Loucy (cell line): Measurements from ENCODE around the gene EHF.

Experiments
- H2AFZ ChIP-seq: fragments of 200-600 bp; sonication (generic); 2 replicates; pipeline ENCODE4 v1.6.0; 2016; ENCODE audit warnings: antibody characterized with exemption, mild to moderate bottlenecking, low read length, moderate library complexity
- H3F3A ChIP-seq: fragments of 200-600 bp; 2 replicates; pipeline ENCODE4 v1.6.0; 2016; ENCODE audit warnings: antibody characterized with exemption, low read depth, mild to moderate bottlenecking
- H3K27me3 ChIP-seq: fragments of 200-600 bp; sonication (generic); 2 replicates; pipeline ENCODE4 v1.6.1; 2014; ENCODE audit warnings: low read length, mild to moderate bottlenecking; ENCODE audit not compliant: insufficient read depth, poor library complexity, severe bottlenecking
- H3K36me3 ChIP-seq: fragments of 200-600 bp; sonication (generic); 2 replicates; pipeline ENCODE4 v1.6.1; 2016; ENCODE audit warnings: low read length; ENCODE audit not compliant: insufficient read depth
- H3K4me1 ChIP-seq: fragments of 200-600 bp; sonication (generic); 2 replicates; pipeline ENCODE4 v1.5.1; 2014; ENCODE audit warnings: low read length, mild to moderate bottlenecking; ENCODE audit not compliant: insufficient read depth, poor library complexity, severe bottlenecking
- H3K4me2 ChIP-seq: fragments of 200-600 bp; sonication (generic); 2 replicates; pipeline ENCODE4 v1.6.0; 2014; ENCODE audit warnings: antibody characterized with exemption, low read length, low read depth, mild to moderate bottlenecking; ENCODE audit not compliant: poor library complexity, severe bottlenecking
- H3K4me3 ChIP-seq: fragments of 200-600 bp; sonication (generic); 2 replicates; pipeline ENCODE4 v1.5.1; 2014; ENCODE audit warnings: low read length, mild to moderate bottlenecking, mixed read lengths; ENCODE audit not compliant: poor library complexity, severe bottlenecking
- H3K79me2 ChIP-seq: fragments of 200-600 bp; sonication (generic); 2 replicates; pipeline ENCODE4 v1.6.1; 2014; ENCODE audit warnings: low read length; ENCODE audit not compliant: insufficient read depth
- H3K9ac ChIP-seq: fragments of 200-600 bp; sonication (generic); 2 replicates; pipeline ENCODE4 v1.6.0; 2014; ENCODE audit warnings: mild to moderate bottlenecking, low read depth, low read length, moderate library complexity; ENCODE audit not compliant: poor library complexity, severe bottlenecking
- H3K9me2 ChIP-seq: fragments of 200-600 bp; sonication (generic); replicated peaks from 2 replicates; pipeline ENCODE4 v1.6.1; 2016; ENCODE audit warnings: low read depth, low read length, mixed read lengths
- H3K9me3 ChIP-seq: fragments of 200-600 bp; sonication (generic); 2 replicates; pipeline ENCODE4 v1.6.1; 2014; ENCODE audit warnings: mild to moderate bottlenecking, antibody characterized with exemption, low read length, low read depth; ENCODE audit not compliant: insufficient read depth
- H4K20me1 ChIP-seq: fragments of 200-600 bp; sonication (generic); 2 replicates; pipeline ENCODE4 v1.6.0; 2014; ENCODE audit warnings: antibody characterized with exemption, low read length, mild to moderate bottlenecking; ENCODE audit not compliant: insufficient read depth, poor library complexity, severe bottlenecking
- EZH2phosphoT487 ChIP-seq: fragments of 200-600 bp; IDR thresholded peaks from 2 replicates; pipeline ENCODE4 v1.6.1; 2018; ENCODE audit warnings: antibody characterized with exemption, mild to moderate bottlenecking, moderate library complexity, borderline replicate concordance
- TF ChIP-seq, protein P1 (sequence below): fragments of 200-600 bp; sonication (generic); conservative IDR thresholded peaks from 2 replicates; pipeline ENCODE4 v1.5.1; 2014; ENCODE audit warnings: mild to moderate bottlenecking, antibody characterized with exemption, low read length

Gene EHF

DNA sequence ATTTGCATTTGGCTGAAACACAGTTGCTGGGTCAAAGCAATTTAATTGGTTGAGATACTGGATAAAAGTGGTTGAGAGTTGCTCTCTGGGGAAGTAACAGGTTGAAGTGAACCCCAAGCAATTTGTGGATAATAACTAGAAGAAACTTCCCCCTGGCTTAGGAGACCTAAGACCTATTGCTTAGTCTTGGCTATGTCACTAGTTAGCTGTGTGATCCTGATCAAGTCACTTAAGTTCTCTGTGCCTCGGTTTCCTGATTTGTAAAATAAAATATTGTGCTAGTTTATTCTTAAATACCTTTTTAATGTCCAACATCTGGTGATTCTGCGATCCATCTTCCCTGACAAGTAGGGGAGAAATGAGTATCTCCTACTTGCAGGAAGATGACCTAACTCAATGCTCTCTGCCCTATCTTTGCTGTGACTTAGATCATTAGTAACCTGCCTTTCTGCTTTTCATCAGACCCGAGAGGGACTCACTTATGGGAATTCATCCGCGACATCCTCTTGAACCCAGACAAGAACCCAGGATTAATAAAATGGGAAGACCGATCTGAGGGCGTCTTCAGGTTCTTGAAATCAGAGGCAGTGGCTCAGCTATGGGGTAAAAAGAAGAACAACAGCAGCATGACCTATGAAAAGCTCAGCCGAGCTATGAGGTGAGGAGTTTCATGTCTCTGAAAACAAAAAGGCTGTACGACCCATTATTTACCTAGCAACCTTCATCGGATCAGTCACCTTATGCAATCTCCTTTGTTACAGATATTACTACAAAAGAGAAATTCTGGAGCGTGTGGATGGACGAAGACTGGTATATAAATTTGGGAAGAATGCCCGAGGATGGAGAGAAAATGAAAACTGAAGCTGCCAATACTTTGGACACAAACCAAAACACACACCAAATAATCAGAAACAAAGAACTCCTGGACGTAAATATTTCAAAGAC lies 37.5 kb downstream of the EHF start:
- Histone ChIP-seq H3K9me2 (no peaks in the 10 kb centered on the region), H3K9ac (no peak overlapping the region), H3K4me3 (no peak overlapping the region), H3K4me1 (peaks cover 4% of the 10 kb centered on the region), H3K9me3 (no peaks in the 10 kb centered on the region), H3K27me3 (no peaks in the 10 kb centered on the region), H3K79me2 (no peaks in the 10 kb centered on the region), H3F3A (no peaks in the 10 kb centered on the region), H3K4me2 (no peak overlapping the region), H4K20me1 (no peaks in the 10 kb centered on the region), H2AFZ (no peak overlapping the region), H3K36me3 (no peaks in the 10 kb centered on the region)
- no peak for TF ChIP-seq EZH2phosphoT487
- TF ChIP-seq, protein P1, sequence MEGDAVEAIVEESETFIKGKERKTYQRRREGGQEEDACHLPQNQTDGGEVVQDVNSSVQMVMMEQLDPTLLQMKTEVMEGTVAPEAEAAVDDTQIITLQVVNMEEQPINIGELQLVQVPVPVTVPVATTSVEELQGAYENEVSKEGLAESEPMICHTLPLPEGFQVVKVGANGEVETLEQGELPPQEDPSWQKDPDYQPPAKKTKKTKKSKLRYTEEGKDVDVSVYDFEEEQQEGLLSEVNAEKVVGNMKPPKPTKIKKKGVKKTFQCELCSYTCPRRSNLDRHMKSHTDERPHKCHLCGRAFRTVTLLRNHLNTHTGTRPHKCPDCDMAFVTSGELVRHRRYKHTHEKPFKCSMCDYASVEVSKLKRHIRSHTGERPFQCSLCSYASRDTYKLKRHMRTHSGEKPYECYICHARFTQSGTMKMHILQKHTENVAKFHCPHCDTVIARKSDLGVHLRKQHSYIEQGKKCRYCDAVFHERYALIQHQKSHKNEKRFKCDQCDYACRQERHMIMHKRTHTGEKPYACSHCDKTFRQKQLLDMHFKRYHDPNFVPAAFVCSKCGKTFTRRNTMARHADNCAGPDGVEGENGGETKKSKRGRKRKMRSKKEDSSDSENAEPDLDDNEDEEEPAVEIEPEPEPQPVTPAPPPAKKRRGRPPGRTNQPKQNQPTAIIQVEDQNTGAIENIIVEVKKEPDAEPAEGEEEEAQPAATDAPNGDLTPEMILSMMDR = no peak

DNA sequence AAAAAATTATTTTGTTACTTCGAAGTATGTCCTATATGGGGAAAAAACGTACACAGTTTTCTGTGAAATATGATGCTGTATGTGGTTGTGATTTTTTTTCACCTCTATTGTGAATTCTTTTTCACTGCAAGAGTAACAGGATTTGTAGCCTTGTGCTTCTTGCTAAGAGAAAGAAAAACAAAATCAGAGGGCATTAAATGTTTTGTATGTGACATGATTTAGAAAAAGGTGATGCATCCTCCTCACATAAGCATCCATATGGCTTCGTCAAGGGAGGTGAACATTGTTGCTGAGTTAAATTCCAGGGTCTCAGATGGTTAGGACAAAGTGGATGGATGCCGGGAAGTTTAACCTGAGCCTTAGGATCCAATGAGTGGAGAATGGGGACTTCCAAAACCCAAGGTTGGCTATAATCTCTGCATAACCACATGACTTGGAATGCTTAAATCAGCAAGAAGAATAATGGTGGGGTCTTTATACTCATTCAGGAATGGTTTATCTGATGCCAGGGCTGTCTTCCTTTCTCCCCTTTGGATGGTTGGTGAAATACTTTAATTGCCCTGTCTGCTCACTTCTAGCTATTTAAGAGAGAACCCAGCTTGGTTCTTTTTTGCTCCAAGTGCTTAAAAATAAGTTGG lies 38.3 kb downstream of the EHF start:
- no peak for TF ChIP-seq EZH2phosphoT487
- TF ChIP-seq, protein P1 = no peak
- Histone ChIP-seq H4K20me1 (no peaks in the 10 kb centered on the region), H3K27me3 (no peaks in the 10 kb centered on the region), H3F3A (no peaks in the 10 kb centered on the region), H3K36me3 (no peaks in the 10 kb centered on the region), H3K9me3 (no peaks in the 10 kb centered on the region), H3K9ac (no peak overlapping the region), H3K4me1 (peaks cover 1% of the 10 kb centered on the region), H3K9me2 (no peaks in the 10 kb centered on the region), H2AFZ (no peak overlapping the region), H3K79me2 (no peaks in the 10 kb centered on the region), H3K4me2 (no peak overlapping the region), H3K4me3 (no peak overlapping the region)

DNA sequence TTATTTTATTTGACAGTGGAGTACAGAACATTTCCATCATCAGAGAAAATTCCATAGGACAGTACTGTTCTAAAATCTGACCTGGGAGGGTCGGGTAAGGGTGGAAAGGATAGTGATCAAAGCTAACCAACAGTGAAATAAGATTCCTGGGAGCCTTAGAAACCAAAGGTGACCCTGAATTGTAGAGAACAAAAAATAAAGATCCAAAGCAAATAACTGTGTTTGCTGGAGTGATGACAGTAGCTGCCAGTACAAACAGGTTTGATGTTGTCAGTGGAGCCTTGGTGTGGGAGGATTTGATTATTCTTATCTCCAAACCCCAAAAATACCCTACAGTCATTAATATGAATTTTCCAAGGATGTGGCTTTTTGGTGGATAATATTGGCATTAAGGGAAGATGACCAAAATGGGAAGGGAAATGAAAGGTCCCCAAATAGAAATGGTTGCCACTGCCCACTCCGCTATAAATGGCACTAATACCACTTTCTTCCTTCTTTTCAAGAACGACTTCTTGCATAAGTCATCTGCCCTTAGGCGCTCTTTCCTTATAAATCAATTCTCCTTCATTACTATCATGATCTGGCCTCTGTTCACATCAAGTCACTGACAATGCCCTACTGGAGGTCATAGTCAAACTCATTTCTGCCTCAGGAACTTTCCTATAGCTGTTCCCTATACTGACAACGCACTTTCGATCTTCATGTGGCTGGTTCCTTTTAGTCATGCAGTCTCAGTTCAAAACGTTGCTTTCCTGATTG lies 44.4 kb downstream of the EHF start:
- TF ChIP-seq, protein P1 = no peak
- TF ChIP-seq EZH2phosphoT487 = no peak
- no peak overlapping the region for H3K4me2 ChIP-seq
- no peaks in the 10 kb centered on the region for H3F3A ChIP-seq
- no peaks in the 10 kb centered on the region for H4K20me1 ChIP-seq
- no peak overlapping the region for H3K9ac ChIP-seq
- H3K27me3 ChIP-seq = no peaks in the 10 kb centered on the region
- H3K36me3 ChIP-seq = no peaks in the 10 kb centered on the region
- H3K79me2 ChIP-seq = no peaks in the 10 kb centered on the region
- no peaks in the 10 kb centered on the region for H3K9me3 ChIP-seq
- no peak overlapping the region for H2AFZ ChIP-seq
- no peak overlapping the region for H3K4me3 ChIP-seq
- H3K4me1 ChIP-seq = no peaks in the 10 kb centered on the region
- H3K9me2 ChIP-seq = no peaks in the 10 kb centered on the region
